NCI-H2081 (cell line): ENCODE data around the gene SLC35F3.
"Not testable (repeated sequence)": the region's sequence is repeated elsewhere in the genome, so short reads cannot be mapped to it uniquely, and the experiment has no call there.

Source experiments
- DNase-seq, 2 experiments: peaks; one replicate each; lab custom pipeline; 2025; lab: John Stamatoyannopoulos, UW

The SLC35F3 gene

DNA sequence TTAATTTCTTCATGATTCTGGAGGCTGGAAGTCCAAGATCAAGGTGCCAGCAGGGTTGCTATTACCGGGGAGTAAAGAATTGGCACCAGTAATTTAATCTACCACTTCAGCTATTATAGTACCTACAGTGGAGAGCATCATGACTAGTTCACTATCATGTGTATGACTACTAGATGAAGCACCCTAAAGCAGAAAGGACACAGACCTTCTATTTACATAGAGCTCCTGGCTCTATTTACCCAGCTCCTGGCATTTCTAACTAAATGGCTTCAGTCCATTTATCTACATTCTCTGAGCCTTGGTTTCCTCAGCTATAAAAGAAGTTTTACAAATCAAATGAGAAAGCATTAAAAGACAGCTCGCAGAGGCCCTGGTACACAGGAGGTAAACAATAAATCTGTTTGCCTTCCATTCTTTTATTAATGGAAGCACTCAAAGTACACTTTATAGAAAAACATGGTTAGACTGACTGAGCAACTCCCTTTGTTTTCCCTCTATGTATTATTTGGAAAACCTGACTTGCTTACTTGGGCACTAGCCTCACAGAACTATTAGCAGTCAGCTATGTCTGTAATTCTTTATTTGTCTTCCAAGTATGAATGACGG is 203.0 kb downstream of the SLC35F3 start:
- peak in 1 of 2 experiments; percentile 25 for DNase-seq

- DNase-seq: no peak
Observed at GRCh38 chr1:234108921-234109320, 204.4 kb downstream of the SLC35F3 start.

DNA sequence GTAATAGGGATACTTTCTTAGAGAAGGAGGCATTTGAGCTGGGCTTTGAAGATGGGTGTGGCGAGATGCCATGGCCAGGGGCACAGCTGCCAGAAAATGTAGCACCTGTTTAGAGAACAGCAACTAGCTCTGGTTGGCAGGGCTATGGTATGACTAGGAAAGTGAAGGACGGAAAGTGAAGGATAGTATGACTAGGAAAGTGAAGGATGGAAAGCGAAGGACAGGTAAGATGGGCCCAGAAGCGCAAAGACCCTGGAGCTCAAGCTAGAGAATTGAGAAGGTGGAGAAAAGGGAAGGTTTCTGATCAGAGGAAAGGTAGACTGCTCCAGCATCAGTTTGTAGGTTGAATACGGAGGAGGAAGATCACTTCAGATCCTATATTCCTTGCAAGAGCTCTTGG is 205.4 kb downstream of the SLC35F3 start:
- no peak for DNase-seq

GRCh38 chr1:234111458-234112142 is 207.1 kb downstream of the SLC35F3 start:
- DNase-seq: peak in 1 of 2 experiments; percentile 45

DNA sequence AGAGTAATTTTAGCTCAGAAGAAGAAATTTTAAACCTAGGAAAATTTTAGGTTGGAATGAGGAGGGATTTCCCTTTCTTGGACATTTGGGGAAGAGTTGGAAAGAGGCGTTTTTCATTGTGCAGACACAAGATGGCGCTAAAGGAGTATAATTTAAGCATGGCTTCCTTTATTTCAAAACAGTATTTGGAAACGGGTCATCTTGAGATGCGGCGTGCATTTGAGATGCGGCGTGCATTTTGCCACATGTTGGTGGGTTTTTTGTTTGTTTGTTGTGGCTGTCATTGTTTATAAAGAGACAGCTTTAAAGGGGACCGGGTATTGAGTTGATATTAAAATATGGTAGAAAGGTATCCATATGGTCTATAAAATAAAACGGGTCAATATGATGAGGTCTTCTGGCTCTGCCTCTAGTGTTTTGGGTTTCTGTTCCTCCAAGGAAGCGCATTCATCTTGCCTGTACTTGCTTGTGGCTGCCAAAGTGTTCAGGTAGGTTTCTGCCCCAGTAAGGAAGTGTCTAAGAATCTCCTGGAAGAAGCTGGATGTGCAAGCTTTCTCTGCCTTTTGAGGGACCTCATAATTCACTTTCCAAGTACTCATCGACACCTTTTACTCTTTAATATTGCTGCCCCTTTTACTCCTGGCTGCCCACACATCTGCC is 210.3 kb downstream of the SLC35F3 start:
- peak; percentile 73 to 76 for DNase-seq

GRCh38 chr1:234118911-234119310 is 214.4 kb downstream of the SLC35F3 start:
- no peak for DNase-seq

DNA sequence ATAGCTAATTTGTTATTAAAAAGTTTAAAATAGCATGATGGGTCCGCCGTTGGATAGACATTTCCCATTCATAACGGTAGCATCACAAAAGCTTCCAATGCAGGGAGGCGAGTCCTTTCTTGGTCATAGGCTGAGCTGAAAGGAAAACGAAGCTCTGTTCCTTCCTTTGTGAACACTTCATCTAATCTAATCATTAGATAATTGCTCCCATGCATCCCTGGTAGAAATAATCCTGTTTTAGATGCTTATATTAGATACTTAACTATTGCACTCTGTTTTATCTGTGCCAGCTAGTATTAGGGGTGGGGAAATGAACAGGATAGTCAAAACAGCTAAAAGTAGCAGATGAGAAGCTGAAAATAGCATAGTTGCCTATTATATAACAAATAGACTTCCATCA is 215.0 kb downstream of the SLC35F3 start:
- no peak for DNase-seq

DNA sequence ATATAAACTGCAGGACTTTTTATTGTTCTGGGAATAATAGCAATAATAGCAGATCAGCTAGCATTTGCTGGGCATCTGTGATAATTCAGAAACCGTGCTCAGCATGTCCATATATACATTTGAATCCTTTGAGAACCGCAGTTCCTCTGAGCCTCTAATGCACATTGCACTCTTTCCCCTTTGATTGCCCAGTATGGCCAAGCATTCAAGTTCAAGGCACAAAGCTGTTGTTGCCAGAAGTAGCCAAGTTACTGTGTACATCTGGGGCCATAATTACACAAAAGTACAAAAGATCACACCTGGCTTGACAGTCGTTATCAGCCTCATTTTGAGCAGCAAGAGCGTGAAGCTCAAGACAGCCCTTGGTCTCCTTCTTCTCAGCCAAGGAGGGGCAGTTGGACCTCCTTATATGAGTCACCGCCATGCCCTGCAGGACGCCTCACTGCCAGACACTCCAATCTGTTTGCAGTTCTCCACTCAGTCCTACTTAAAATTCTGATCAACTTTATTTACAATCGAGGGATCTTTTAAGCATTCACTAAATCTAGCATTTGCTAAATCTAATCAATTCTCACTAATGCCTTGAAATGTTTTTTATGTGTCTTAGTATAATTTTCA is 216.0 kb downstream of the SLC35F3 start:
- DNase-seq: no peak

DNA sequence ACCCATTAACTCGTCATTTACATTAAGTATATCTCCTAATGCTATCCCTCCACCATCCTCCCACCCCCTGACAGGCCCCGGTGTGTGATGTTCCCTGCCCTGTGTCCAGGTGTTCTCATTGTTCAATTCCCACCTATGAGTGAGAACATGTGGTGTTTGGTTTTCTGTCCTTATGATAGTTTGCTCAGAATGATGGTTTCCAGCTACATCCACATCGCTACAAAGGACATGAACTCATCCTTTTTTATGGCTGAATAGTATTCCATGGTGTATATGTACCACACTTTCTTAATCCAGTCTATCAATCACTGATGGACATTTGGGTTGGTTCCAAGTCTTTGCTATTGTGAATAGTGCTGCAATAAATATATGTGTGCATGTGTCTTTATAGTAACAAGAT is 217.2 kb downstream of the SLC35F3 start:
- not testable (repeated sequence) for DNase-seq

GRCh38 chr1:234122571-234122970 is 218.1 kb downstream of the SLC35F3 start:
- DNase-seq: not testable (repeated sequence)

DNA sequence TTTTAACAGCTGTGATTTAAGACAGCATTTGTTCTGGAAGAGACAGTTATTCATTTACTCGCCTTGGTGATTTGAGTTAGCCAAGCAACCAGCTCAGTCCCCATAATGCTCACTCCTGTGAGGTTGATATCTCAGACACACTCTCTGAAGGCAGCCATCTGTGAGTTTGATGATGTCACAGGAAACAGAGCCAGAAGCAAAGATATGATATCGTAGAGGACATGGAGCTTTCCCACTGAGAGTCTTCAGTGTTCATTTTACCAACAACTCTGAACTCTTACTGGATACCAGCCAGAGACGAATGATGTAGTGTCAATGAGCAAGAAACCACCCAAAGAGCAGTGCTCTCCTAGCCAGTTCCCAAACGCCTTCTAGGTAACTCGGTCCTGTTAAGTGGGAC is 219.4 kb downstream of the SLC35F3 start:
- DNase-seq: no peak

- peak; percentile 45 to 66 for DNase-seq
Observed at GRCh38 chr1:234125283-234125682, 220.8 kb downstream of the SLC35F3 start.

DNA sequence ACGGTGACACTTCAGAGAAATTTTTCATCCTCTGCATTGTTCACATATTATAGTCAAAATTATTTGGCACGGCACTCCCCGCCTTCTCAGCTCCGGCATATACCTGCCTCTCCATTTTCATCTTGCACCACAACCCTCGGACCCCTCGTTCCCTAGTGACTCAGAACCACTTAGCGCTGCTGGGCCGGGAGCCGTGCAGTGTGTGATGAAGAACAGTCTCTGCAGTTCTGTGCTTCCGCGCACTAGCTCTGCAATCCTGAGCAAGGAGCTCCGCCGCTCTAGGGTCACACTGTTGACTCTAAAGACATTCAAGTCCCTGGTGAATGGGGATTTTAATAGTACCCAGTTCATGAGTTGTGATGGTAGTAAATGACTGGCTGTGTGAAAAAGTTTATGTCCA is 221.2 kb downstream of the SLC35F3 start:
- DNase-seq: no peak

DNA sequence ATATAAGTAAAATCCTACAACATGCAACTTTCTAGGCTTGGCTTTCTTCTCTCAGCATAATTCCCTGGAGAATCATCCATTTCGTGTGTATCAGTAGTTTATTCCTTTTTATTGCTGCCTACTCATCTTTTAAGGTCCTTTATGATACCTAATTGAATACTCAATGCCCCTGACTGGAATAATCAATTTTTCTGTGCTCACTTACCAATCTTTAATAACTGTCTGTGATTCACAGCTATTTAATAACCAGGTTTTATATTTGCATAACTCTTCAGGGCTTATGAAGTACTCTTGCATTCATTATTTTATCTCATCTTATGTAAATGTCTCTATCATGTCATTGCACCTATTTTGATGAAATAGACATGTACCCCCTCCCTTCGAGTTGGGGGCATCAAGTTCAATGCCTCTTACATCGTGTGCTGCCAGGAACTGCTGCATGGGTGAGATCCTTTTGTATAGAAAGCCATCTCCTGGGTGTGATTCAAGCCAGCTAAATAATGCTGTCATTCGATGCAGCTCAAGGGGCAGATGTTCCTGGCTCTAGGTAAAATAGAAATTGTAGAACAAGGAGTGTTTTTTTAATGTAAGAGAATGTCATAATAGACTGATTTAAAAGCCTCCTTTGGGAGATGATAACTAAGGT is 222.7 kb downstream of the SLC35F3 start:
- no peak for DNase-seq

GRCh38 chr1:234132795-234133194 is 228.3 kb downstream of the SLC35F3 start:
- DNase-seq: no peak

DNA sequence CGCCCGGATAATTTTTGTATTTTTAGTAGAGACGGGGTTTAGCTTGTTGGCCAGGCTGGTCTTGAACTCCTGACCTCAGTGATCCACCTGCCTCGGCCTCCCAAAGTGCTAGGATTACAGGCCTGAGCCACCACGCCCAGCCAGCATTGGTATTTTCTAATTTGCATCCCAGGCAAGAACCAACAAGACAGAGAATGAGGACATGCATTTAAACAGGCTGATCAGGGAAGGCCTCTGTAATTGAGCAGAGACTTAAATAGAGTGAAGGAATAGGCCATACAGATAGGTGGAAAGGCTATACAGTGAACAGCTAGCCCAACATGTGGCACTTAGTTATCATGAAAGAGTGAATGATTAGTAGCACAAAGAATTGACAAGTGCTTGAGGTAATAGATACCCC is 230.4 kb downstream of the SLC35F3 start:
- DNase-seq: no peak

DNA sequence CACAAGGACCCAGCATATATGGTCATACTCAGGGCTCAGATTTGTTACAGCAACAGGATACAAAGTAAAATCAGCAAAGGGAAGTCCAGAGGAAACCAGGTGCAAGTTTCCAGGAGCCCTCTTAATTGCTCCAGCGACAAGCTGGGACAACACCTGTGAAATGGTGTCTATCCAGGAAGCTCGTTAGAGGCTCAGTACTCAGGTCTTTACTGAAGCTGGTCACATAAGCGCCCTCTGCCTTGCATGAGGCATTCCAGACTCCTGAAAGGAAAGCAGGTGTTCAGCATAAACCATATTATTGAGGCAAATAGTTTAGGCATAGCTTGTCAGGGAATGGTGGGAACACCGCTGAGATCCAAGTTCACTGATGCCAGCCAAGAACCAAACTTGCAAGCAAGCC is 231.0 kb downstream of the SLC35F3 start:
- peak; percentile 60 to 89 for DNase-seq

GRCh38 chr1:234136073-234136472 is 231.6 kb downstream of the SLC35F3 start:
- DNase-seq: no peak

GRCh38 chr1:234139966-234140365 is 235.5 kb downstream of the SLC35F3 start:
- DNase-seq: no peak

DNA sequence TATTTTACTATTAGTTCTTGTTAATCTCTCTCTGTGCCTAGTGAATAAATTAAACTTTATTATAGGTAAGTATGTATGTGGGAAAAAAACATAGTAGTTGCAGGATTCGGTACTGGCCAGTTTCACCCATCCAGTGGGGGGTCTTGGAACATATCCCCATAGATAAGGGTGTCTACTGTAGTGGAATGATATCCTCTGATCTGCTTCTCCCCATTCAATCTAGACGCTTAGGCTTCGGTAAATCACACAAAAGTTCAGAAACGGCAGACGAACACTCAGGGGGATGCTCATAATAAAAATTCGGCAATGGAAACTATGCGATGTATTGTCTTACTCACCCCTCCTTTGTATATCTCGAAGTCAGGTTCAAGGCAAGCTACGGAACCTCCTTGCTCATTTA is 235.9 kb downstream of the SLC35F3 start:
- no peak for DNase-seq

DNA sequence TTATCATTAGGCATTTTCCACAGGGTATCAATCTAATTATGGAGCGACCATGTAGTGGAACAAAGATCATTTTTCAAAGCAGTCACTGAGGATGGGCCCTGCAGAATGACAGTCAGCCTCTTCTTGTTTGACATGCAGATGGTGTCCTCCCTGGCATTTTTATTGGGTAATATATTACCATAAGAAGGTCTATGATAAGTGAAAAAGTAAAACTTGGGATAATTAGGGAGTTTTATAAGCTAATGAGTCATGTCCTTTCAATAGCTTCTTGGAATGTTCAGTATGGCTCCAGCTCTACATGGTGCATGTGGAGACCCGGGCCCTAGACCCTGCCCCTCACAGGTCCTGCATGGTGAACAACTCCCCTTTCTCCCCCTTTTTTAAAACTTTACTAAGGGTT is 236.5 kb downstream of the SLC35F3 start:
- no peak for DNase-seq

GRCh38 chr1:234143681-234144080 is 239.2 kb downstream of the SLC35F3 start:
- no peak for DNase-seq
